Kidney epithelial cell (primary cell): ENCODE measurements around the gene KIDINS220. TPM values are rescaled to one million over a fixed set of nuclear protein-coding genes. Genes with fewer than 3 reads are reported as not detected.

ENCODE experiments used
- DNase-seq: peaks from one replicate; pipeline ENCODE4 v3.0.0-alpha.2; 2010; ENCODE audit warnings: low read depth
- H3K27me3 ChIP-seq: 2 replicates; pipeline ENCODE4 v1.6.0; 2011; ENCODE audit warnings: low read length; ENCODE audit not compliant: control insufficient read depth, insufficient read depth
- H3K36me3 ChIP-seq: 2 replicates; pipeline ENCODE4 v1.5.1; 2011; ENCODE audit warnings: low read length; ENCODE audit not compliant: control insufficient read depth, insufficient read depth
- H3K4me3 ChIP-seq: 2 replicates; pipeline ENCODE4 v1.5.1; 2011; ENCODE audit warnings: low read depth, mild to moderate bottlenecking, control low read depth, low read length
- total RNA-seq: library from RNA; depleted of rRNA; stranded (reverse); fragments of >200 nt; gene quantifications from 2 replicates; pipeline ENCODE4 v1.2.3, GENCODE V29; 2015
- TF ChIP-seq, protein P1 (sequence below): IDR thresholded peaks from 2 replicates; pipeline ENCODE4 v1.5.1; 2011; ENCODE audit warnings: mild to moderate bottlenecking, moderate library complexity, low read length, control low read depth, inconsistent platforms; ENCODE audit not compliant: insufficient read depth, poor library complexity, severe bottlenecking

Gene KIDINS220
- total RNA-seq, 1 donor from 2014 or later: 49.1 TPM

- Histone ChIP-seq H3K36me3 (no peaks in the 10 kb centered on the region), H3K4me3 (peak overlapping the region; percentile 15), H3K27me3 (no peaks in the 10 kb centered on the region)
- DNase-seq: no peak
- TF ChIP-seq, protein P1, sequence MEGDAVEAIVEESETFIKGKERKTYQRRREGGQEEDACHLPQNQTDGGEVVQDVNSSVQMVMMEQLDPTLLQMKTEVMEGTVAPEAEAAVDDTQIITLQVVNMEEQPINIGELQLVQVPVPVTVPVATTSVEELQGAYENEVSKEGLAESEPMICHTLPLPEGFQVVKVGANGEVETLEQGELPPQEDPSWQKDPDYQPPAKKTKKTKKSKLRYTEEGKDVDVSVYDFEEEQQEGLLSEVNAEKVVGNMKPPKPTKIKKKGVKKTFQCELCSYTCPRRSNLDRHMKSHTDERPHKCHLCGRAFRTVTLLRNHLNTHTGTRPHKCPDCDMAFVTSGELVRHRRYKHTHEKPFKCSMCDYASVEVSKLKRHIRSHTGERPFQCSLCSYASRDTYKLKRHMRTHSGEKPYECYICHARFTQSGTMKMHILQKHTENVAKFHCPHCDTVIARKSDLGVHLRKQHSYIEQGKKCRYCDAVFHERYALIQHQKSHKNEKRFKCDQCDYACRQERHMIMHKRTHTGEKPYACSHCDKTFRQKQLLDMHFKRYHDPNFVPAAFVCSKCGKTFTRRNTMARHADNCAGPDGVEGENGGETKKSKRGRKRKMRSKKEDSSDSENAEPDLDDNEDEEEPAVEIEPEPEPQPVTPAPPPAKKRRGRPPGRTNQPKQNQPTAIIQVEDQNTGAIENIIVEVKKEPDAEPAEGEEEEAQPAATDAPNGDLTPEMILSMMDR: peak; percentile 88
Measured at GRCh38 chr2:8693157-8693821, 144.1 kb downstream of the KIDINS220 start.

DNA sequence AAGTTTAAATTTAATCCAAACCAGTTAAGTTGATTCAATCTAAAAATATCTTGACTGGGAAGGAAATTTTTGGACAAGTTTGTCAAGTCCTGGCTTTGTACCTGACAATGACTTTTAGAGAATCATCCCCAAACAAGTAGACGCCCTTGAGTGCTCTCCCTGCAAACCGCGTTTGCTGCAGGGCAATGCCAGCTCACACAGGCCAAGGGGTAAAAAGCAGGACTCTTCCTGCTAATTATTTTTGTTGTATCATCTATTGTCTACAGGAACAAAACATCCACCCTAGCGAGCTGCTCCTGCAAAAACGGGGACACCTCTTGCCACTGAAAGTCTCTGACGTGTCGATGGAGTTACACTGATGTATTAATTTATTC lies 144.6 kb downstream of the KIDINS220 start:
- no peak for DNase-seq
- TF ChIP-seq, protein P1: no peak
- Histone ChIP-seq H3K4me3 (no peak overlapping the region), H3K36me3 (no peaks in the 10 kb centered on the region), H3K27me3 (no peaks in the 10 kb centered on the region)

DNA sequence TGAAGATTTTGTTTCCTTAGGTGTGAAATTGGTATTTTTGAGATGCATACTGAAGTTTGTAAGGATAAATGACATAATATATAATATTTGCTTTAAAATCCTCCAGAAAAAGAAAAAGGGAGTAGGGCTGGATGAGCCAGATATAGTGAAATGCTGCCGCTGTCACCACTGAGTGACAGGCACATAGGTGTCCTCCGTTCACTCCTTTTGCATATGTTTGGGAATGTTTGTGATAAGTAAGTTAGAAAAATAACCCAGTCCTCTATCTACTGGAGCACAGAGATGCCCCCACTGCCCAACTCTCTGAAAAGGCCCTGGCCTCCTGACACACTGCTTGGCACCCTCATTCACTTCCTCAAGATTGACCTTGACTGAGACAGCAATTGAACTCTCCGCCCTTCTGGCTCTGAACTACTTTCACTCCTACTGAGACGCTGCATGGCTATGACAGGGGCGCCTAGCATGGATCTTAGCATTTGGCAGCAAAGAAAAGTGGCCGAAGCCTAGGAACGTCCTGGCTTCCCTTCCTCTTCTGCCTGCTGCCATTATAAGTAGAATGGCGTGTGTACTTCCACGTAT lies 145.5 kb downstream of the KIDINS220 start:
- no peaks in the 10 kb centered on the region for H3K27me3 ChIP-seq
- no peak overlapping the region for H3K4me3 ChIP-seq
- TF ChIP-seq, protein P1: no peak
- no peaks in the 10 kb centered on the region for H3K36me3 ChIP-seq
- no peak for DNase-seq

DNA sequence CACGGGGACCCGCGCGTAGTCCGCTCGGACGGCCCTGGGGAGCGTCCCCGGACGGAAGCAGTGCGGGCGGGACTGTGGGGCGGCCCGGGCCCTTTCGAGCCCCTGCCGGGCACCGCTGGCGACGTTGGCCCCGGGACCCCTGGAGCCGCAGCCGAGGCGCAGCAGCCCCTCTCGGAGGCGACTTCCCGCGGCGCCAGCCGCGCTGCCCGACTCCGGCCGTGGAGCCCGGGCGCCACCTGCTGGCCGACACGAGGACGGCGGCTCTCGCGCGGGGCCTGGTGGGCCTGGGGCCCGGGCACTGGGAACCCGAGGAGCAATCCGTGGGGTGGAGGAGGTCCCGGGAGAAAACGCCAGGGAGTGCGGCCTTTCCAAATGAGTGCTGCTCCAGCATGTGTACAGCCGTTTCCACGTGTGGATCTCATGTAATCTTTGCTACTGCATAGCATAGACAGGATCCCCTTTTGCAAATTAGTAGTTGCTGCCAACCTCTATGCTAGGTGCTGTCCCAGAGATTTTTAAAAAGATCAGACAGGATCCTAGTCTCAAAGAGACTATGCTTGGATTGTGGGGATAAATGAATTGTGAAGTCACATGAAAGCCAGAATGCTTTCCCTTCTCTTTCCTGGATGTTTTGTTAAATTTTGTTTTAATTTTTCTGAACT lies 151.6 kb downstream of the KIDINS220 start:
- peak overlapping the region; percentile 88 for H3K4me3 ChIP-seq
- no peaks in the 10 kb centered on the region for H3K27me3 ChIP-seq
- TF ChIP-seq, protein P1: peak; percentile 39
- no peak for DNase-seq
- H3K36me3 ChIP-seq: no peaks in the 10 kb centered on the region

DNA sequence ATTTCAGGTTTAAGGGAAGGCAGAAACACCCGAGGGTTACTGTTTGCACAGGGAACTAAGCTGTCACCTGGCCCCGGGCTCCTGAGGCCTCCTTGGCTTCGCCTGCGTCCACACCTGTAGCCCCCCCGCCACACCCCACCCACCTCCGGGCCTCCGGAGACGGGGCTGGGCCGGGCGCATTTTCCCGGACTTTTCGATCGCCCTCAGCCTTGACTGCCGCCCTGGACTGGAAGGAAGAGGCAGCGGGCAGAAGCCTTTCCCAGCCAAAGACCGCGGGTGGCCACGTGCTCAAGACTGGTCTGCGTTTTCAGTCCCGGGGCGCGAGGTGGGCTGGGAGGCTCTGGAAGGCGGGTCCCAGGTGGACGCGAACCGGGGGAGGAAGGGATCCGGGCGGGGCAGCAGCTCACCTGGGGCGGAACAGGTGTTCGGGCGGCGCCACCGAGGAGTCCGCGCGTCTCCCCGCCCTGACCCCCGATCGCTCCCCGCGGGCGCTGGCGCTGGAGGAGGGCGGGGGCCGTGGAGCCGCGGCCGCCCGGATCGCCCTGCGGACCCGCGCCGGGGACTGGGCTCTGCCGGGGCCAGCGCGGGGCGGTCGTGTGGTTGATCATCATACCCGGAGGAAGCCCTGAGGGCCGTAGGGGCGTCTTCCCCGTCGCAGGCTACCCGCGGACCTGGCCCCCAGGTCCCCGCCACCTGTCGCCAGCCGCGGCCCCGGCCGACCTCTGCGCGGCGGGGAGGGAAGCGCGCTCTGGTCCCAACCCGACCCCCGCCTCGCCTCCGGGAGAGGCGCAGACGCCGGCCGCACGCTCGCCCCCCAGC lies 152.3 kb downstream of the KIDINS220 start:
- H3K4me3 ChIP-seq: peak overlapping the region; percentile 88
- DNase-seq: no peak
- no peaks in the 10 kb centered on the region for H3K27me3 ChIP-seq
- no peaks in the 10 kb centered on the region for H3K36me3 ChIP-seq
- TF ChIP-seq, protein P1: no peak
